GM12878 (cell line): ENCODE measurements around the gene JAG1.

Source experiments
- ASH2L ChIP-seq: fragments of 300-600, 200-600 bp; sonication (generic); IDR thresholded peaks from 2 replicates; pipeline ENCODE4 v1.6.1; 2017; ENCODE audit warnings: low read depth, mild to moderate bottlenecking, borderline replicate concordance
- CTCF ChIP-seq, 3 experiments: IDR thresholded peaks in 2 of 3; conservative IDR thresholded peaks in 1 of 3; 2 replicates each; pipeline ENCODE4 v1.5.1; 2011; ENCODE audit warnings: low read depth in 3 of 3, low read length in 3 of 3, mild to moderate bottlenecking in 3 of 3, control low read depth in 2 of 3, moderate library complexity in 2 of 3, inconsistent platforms in 1 of 3, mixed read lengths in 1 of 3; ENCODE audit not compliant: control insufficient read depth in 2 of 3, insufficient read depth in 1 of 3; ENCODE audit errors: extremely low read depth in 1 of 3
- POLR2A ChIP-seq: IDR thresholded peaks from 2 replicates; pipeline ENCODE4 v1.6.1; 2011; ENCODE audit warnings: low read depth, mild to moderate bottlenecking, low read length
- POLR2AphosphoS5 ChIP-seq: IDR thresholded peaks from 2 replicates; pipeline ENCODE4 v1.6.1; 2011; ENCODE audit warnings: mild to moderate bottlenecking, low read length, inconsistent platforms

DNA sequence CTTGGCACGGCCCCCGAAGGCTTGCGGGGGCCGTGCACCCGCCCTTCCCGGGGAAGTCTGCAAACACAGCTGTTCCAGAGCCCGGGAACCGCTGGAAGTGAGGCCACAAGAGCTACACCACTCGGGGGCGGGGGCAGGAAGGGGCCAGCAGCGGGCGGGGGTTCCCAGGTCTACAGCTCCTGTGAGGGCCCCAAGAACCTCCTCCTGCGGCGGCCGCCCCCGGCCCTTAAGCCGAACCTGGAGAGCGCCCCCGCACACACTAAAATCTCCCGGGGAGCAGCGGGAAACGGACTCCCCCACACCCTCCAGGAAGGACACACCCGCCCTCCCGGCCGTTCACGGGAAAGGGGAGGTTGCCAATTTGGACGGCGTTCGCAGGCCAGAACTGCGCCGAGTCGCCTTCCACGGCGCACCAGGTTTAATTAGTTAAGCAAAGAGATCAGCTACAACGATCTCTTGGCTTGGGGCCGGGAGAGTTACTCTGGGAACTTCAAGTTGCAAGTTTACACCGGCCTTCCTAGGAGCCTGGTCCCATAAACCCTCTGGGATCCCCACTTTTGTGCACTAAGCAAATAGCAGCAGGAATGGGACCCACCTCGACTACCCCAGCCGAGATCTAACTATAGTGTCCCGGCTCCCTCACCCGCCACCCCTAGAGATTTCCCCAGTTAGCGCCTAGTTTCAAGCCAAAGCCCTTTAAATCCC, 1.7 kb downstream of the JAG1 start:
- TF ChIP-seq POLR2AphosphoS5 (no peak), CTCF (IDR thresholded peaks at IDR 0.05 in 2 of 3, conservative IDR thresholded peaks at IDR 0.05 in 1 of 3; ENCODE audit: control insufficient read depth in 2 of 3, extremely low read depth in 1 of 3, insufficient read depth in 1 of 3, low read depth in 3 of 3, low read length in 3 of 3) (no peak), POLR2A (no peak; the same call in 1 of the 2 replicates), ASH2L (no peak)
